Left forelimb (tissue), 1 donor: ENCODE results near the gene MYO9A.
"Not testable (repeated sequence)": the region's sequence is repeated elsewhere in the genome, so short reads cannot be mapped to it uniquely, and the experiment has no call there.

Experiments
- DNase-seq: peaks from one replicate; pipeline ENCODE4 v3.0.0-alpha.2; 2018; ENCODE audit warnings: low spot score

MYO9A gene

GRCh38 chr15:72092691-72093090 lies 25.3 kb downstream of the MYO9A start:
- no peak for DNase-seq

DNA sequence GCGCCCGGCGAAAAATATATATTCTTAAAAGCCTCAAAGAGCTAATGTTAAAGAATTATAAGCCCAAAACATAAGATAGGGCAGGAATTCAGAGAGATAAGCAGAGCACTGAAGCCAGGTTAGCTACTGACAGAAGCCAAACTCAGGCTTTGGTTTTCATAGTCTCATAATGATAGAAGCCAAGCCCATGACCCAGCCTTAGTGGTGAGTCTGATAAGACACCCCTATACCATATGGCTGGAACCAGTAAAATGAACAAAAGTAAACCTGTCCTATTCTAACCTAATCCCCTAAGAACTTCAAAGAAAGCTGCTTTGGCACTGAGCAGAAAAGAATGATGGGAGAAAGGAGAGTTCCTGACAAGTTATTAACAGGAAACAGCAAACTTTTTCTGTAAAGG lies 25.9 kb downstream of the MYO9A start:
- DNase-seq, result no peak

DNA sequence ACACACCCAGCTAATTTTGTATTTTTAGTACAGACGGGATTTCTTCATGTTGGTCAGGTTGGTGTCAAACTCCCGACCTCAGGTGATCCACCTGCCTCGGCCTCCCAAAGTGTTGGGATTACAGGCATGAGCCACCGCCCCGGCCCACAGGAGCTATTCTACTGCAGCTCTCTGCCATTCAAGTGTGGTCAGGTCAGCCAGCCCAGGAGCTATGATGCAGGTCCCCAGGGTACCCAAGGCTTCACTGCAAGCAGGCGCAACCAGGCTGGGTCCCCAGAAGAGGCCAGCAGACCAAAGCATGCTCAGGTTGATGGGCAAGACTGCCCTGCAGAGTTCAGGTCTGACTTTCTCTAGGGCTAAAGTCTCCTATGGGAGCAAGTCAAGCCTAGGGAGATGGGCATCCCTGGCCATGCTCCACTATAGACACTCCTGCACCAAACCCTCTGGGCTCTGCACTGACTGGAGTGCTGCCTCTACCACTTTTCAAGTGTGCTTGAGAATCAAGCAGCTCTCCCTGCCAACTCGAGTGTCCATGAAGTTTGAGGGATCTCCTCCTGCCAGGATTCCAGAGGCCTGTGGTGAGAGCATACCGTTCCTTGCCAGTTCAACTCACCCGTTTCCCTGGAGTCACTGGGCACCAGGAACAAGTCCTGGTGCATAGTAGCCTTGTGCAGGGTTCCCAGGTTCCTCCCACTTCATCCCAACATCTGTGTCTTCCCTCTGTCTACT lies 30.9 kb downstream of the MYO9A start:
- no peak for DNase-seq

GRCh38 chr15:72086010-72086697 lies 31.8 kb downstream of the MYO9A start:
- DNase-seq, result no peak

GRCh38 chr15:72082176-72082575 lies 35.8 kb downstream of the MYO9A start:
- no peak for DNase-seq

GRCh38 chr15:72078887-72079286 lies 39.1 kb downstream of the MYO9A start:
- no peak for DNase-seq

- no peak for DNase-seq
Measured at GRCh38 chr15:72077950-72078349, 40.0 kb downstream of the MYO9A start.

GRCh38 chr15:72074335-72075060 lies 43.5 kb downstream of the MYO9A start:
- no peak for DNase-seq

DNA sequence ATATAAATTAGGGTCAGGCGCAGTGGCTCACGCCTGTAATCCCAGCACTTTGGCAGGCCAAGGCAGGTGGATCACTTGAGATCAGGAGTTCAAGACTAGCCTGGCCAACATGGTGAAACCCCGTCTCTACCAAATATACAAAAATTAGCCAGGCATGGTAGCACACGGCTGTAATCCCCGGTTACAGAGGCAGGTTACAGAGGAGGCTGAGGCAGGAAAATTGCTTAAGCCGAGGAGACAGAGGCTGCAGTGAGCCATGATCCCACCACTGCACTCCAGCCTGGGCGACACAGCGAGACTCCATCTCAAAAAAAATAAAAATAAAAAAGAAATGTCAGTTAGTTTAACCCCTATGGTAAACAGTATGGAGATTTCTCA lies 46.5 kb downstream of the MYO9A start:
- not testable (repeated sequence) for DNase-seq

DNA sequence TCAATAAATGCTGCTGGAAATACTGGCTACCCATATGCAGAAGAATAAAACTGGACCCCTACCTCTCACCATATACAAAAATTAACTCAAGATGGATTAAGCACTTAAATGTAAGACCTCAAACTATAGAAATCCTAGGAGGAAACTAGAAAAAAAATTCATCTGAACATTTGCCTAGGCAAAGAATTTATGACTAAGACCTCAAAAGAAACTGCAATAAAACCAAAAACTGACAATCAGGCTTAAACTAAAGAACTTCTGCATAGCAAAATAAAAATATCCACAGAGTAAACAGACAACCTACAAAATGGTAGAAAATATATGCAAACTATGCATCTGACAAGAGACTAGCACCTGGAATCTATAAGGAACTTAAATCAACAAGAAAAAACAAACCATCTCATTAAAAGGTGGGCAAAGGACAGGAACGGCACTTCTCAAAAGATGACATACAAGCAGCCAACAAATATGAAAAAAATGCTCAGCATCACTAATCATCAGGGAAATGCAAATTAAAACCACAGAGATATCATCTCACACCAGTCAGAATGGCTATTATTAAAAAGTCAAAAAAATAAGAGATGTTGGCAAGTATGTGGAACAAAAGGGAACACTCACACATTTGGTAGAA lies 47.0 kb downstream of the MYO9A start:
- DNase-seq, result no peak

DNA sequence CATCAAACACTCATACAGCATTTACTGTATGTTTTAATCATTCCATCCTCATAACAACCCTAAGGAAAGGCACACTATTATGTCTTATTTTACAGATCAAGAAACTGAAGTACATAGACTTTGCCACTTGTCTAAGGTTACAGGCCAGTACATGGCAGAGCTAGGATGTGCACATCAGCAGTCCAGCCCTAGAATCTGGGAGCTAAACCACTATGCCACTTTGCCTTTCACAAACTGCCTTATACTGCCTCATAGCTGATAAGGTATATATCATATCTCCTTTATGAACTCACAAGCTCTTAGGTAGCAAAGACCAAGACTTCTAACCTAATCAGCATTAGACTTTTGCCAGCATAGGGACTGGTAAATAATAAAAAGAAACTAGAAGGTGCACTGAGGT lies 49.1 kb downstream of the MYO9A start:
- DNase-seq, result no peak

GRCh38 chr15:72065801-72066200 lies 52.1 kb downstream of the MYO9A start:
- DNase-seq, result no peak

GRCh38 chr15:72063186-72063585 lies 54.8 kb downstream of the MYO9A start:
- no peak for DNase-seq

DNA sequence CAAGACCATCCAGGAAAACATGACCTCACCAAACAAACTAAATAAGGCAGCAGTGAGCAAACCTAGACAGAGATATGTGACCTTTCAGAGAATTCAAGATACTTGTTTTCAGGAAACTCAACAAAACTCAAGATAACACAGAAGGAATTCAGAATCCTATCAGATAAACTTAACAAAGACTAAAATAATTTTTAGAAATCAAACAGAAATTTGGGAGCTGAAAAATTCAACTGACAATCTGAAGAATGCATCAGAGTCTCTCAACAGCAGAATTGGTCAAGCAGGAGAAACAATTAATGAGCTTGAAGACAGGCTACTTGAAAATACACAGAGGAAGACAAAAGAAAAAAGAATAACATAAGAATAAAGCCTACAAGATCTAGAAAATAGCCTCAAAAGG lies 55.6 kb downstream of the MYO9A start:
- DNase-seq, result no peak

GRCh38 chr15:72060687-72061250 lies 57.2 kb downstream of the MYO9A start:
- DNase-seq, result no peak

GRCh38 chr15:72058585-72058984 lies 59.4 kb downstream of the MYO9A start:
- no peak for DNase-seq

DNA sequence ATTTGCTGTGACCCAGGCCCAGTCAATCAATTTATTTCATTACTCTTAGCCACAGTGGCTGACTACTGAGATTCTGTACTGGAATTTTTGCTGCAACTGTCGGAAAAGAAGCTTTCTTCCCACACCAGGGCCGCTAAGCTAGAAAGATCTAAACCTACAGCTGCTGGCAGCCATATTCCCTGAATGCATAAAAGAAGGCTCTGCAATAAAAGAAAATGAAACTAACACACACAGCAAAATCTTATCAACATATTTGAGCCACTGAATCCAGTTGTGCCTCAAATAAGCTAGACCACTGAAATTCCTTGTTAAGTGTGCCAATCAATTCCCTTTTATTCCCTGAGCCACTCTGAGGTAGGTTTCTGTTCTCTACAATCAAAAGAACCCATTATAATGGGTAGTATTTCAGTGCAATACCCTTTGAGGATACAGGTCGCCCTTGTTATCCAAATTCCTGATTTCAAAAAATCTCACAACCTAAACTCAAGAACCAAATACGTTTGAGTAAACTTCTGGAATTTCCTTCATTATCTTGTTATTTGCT lies 60.3 kb downstream of the MYO9A start:
- no peak for DNase-seq

DNA sequence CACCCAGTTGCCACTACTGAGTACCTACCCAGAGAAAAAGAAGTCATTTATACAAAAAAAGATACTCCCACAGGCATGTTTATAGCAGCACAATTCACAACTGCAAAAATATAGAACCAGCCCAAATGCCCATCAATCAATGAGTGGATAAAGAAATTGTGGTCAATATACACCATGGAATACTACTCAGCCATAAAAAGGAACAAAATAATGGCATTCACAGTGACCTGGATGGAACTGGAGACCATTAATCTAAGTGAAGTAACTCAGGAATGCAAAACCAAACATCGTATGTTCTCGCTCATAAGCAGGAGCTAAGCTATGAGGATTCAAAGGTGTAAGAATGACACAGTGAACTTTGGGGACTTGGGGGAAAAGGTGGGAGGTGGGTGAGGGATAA lies 61.7 kb downstream of the MYO9A start:
- not testable (repeated sequence) for DNase-seq

- DNase-seq, result not testable (repeated sequence)
Measured at GRCh38 chr15:72053297-72053696, 64.7 kb downstream of the MYO9A start.

GRCh38 chr15:72050700-72051099 lies 67.2 kb downstream of the MYO9A start:
- DNase-seq, result no peak

DNA sequence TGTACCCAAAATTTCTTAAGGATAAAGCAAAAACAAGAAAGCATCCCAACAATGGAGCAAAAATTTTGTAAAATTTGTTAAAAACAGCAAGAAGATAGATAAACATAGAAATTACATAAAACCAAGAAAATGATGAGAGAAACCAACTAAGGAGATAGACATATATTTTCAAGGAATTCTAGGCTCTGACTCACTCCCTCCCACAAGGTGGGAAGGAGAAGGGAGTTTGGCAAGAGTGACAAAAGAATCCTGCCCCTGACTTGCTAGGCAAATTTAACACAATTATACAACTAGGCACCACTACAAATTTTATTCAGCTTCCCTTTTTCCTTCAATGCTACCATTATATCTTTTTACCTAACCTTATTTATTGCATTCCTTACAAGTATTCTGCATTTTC lies 70.9 kb downstream of the MYO9A start:
- no peak for DNase-seq

- no peak for DNase-seq
Measured at GRCh38 chr15:72044956-72045355, 73.0 kb downstream of the MYO9A start.
